ENCODE results near the gene C1orf141.
"Not testable (repeated sequence)": the region's sequence is repeated elsewhere in the genome, so short reads cannot be mapped to it uniquely, and the experiment has no call there.

C1orf141 gene

GRCh38 chr1:67149179-67149770 is 14.5 kb upstream of the C1orf141 start:
- intact Hi-C loops (cut with DNase I; ENCODE audit: low total_unique reads) = loop anchor here (2.0 to 10.0 kb wide), 2 partner anchors 154 to 384 kb away; no protein-coding TSS in a partner anchor
- no peak overlapping the region for H3K4me3 ChIP-seq
- DNase-seq = peak; percentile 62 to 77

GRCh38 chr1:67148516-67149178 is 13.9 kb upstream of the C1orf141 start:
- no peaks in the 10 kb centered on the region for H3K27me3 ChIP-seq
- H3K4me3 ChIP-seq = no peak overlapping the region
- intact Hi-C loops (cut with DNase I; ENCODE audit: low total_unique reads) = loop anchor here (2.0 to 10.0 kb wide), 2 partner anchors 154 to 384 kb away; no protein-coding TSS in a partner anchor
- H3K27ac ChIP-seq = no peak overlapping the region
- no peaks in the 10 kb centered on the region for H3K9me3 ChIP-seq
- TF ChIP-seq CTCF (IDR thresholded peaks at IDR 0.05) = no peak
- H3K4me1 ChIP-seq = peaks cover 0 to 9% (median 4%) of the 10 kb centered on the region in 4 donors
- H3K36me3 ChIP-seq = no peaks in the 10 kb centered on the region
- no peak for DNase-seq

More at GRCh38 chr1:67149179-67149770, 14.5 kb upstream of the C1orf141 start:
- peak; percentile 89 to 91 for TF ChIP-seq CTCF (IDR thresholded peaks at IDR 0.05)
- no peak overlapping the region for H3K27ac ChIP-seq
- no peaks in the 10 kb centered on the region for H3K9me3 ChIP-seq
- H3K36me3 ChIP-seq = no peaks in the 10 kb centered on the region
- peaks cover 0 to 9% (median 4%) of the 10 kb centered on the region in 4 donors for H3K4me1 ChIP-seq
- H3K27me3 ChIP-seq = no peaks in the 10 kb centered on the region

- H3K27me3 ChIP-seq, H3K36me3 ChIP-seq, H3K4me1 ChIP-seq, H3K27ac ChIP-seq, DNase-seq, H3K4me3 ChIP-seq, H3K9me3 ChIP-seq: not testable (repeated sequence)
- intact Hi-C loops (cut with DNase I; ENCODE audit: low total_unique reads) = loop anchor here (2.0 to 10.0 kb wide), 2 partner anchors 153 to 383 kb away; no protein-coding TSS in a partner anchor
Measured at GRCh38 chr1:67147973-67148372, 13.2 kb upstream of the C1orf141 start.

GRCh38 chr1:67146539-67146938 is 11.8 kb upstream of the C1orf141 start:
- no peak for TF ChIP-seq CTCF (IDR thresholded peaks at IDR 0.05)
- Histone ChIP-seq H3K36me3 (no peaks in the 10 kb centered on the region), H3K4me3 (no peak overlapping the region), H3K27me3 (no peaks in the 10 kb centered on the region), H3K27ac (no peak overlapping the region), H3K4me1 (peaks cover 0 to 9% (median 4%) of the 10 kb centered on the region in 4 donors), H3K9me3 (no peaks in the 10 kb centered on the region)
- intact Hi-C loops (cut with DNase I; ENCODE audit: low total_unique reads) = loop anchor here (10.0 kb wide), 1 partner anchor 382 kb away; no protein-coding TSS in a partner anchor
- DNase-seq = no peak

- no peaks in the 10 kb centered on the region for H3K27me3 ChIP-seq
- peaks cover 0 to 9% (median 4%) of the 10 kb centered on the region in 4 donors for H3K4me1 ChIP-seq
- intact Hi-C loops (cut with DNase I; ENCODE audit: low total_unique reads) = loop anchor here (10.0 kb wide), 1 partner anchor 381 kb away; no protein-coding TSS in a partner anchor
- no peak for DNase-seq
- H3K4me3 ChIP-seq = no peak overlapping the region
- TF ChIP-seq CTCF (IDR thresholded peaks at IDR 0.05) = no peak
- H3K9me3 ChIP-seq = no peaks in the 10 kb centered on the region
- H3K36me3 ChIP-seq = no peaks in the 10 kb centered on the region
- H3K27ac ChIP-seq = no peak overlapping the region
Measured at GRCh38 chr1:67146101-67146500, 11.3 kb upstream of the C1orf141 start.

GRCh38 chr1:67144696-67145095 is 9.9 kb upstream of the C1orf141 start:
- intact Hi-C loops (cut with DNase I; ENCODE audit: low total_unique reads) = loop anchor here (10.0 kb wide), 1 partner anchor 380 kb away; no protein-coding TSS in a partner anchor
- no peaks in the 10 kb centered on the region for H3K9me3 ChIP-seq
- no peak for TF ChIP-seq CTCF (IDR thresholded peaks at IDR 0.05)
- no peak overlapping the region for H3K4me3 ChIP-seq
- H3K4me1 ChIP-seq = peaks cover 0 to 9% (median 4%) of the 10 kb centered on the region in 4 donors
- H3K27me3 ChIP-seq = no peaks in the 10 kb centered on the region
- no peak for DNase-seq
- H3K27ac ChIP-seq = no peak overlapping the region
- no peaks in the 10 kb centered on the region for H3K36me3 ChIP-seq

Measured in tibial artery (tissue), 4 donors.